ENCODE measurements around the gene EDIL3.
A peak's percentile ranks its signal among the peaks of the same experiment; 100 is the strongest.

Gene EDIL3

DNA sequence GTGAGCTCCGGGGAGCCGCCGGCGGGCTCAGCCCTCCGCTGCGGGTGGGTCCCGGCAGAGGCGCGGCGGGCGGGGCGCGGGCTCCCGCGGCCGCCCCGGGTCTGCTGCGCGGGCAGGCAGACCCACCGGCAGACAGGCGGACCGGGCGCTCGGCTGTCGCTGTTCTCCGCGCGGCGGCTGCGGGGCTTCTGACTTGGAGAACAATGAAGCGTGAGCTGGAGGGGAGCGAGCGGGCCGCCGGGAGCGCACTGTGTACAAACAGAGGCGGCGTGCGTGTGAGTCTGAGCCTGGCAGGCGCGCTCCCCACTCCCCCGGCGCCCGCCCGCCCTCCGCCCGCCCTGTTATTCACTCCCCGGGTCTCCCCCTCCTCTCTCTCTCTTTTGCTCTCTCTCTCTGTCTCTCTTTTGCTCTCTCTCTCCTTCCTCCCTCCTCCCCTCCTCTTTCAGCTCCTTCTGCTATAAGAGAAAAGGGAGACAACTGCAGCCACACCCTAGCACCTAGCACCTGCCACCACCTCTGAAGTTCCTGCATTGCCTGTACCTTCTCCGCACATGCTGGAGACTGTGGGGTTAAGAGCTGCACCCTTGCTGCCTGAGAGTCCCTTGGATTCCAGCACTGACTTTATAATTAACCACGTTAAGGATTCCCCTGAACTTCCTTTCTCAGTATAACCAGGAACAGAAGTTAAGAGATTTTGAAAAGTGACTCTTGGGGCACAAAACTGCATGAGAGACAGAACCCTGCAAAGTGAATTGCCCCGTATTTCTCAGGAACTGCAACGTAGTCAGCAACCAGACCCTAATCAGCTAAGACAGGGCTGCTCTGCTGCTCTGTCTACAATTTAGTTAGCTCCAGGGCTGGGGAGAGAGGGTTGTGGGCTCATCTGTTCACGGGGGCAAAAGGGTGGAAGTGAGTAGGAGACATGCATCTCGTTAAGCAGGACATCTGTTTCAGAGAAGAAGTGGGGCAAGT is at the start of gene EDIL3:
EDIL3 (minus strand) TSS at position 277 of the 972 bp plus-strand sequence. CDS start 506 bp downstream, outside the sequence.
- no peak for DNase-seq (ENCODE audit: low read depth)

DNA sequence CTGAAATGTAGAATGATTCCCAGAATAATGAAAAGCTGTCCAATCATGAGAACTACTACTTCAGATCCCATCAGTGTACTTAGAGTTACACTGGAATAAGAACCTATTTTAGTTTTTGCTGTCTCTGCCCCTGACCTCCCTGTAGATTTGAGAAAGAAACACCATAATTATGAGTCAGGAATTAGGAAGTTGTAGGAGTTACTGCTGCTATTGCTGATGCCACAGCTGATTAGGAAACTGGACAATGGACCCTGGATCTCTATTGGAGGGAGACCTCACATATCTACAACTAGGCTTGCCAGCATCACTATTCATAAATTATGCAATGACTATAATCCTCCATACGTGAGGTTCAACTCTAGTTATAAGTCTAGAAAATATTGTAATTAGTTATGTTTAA is 48.8 kb upstream of the EDIL3 start:
- peak; percentile 66 for DNase-seq (ENCODE audit: low read depth)

DNA sequence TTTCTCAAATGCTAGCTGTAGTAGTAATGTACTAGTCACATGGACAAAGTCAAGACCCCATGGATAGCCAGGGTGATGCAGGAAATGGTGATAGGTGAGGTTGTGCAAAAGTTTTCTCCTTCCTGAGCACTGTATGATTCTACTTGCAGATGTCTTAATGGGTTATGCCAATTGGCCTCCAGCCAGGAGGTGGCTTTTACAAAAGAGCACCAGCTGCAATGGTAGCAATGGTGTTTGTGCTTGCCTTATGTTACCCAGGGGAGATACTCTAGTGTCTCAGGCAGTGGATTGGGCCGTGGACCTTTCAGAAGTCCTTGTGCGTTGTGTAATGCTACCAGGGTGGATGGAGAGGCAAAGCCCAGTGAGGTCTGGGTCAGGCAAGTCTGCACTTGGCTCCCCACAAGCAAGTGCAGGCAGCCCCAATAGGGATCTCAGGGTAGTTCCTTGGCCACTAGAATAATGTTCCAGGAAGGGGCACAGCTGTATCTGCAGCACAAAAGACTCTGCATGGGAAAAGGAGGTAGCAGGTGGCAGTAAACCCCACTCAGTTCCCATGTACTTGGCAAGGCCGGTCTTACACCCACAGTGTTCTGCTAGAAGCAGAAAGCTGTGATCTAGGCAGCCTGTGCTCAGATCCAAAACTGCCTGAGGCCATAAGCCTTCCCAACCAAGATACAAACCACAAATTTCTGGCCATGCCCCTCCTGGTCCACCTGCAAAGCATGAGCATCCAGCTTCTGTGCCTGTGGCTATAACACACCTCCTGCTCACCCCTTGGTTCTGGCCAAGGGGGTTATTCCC is 46.4 kb upstream of the EDIL3 start:
- no peak for DNase-seq (ENCODE audit: low read depth)

DNA sequence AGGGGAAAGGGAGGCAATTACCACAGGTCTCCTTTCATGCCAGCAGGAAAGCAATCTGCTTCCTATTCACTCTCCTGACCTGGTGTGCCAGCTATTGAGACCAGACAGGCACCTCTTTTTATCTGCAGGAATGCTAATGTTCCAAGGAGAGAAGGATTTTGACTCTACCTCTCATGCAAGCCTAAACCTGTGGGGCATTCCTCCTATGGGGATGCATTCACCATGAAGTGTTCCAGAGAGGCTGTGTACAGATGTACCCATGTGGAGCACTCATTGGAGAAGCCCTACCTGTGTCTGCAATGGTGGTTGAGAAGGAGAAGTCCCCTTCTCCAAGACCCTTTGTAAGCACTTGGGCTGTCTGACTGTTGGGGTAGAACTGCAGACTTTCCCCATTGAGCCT is 45.4 kb upstream of the EDIL3 start:
- DNase-seq (ENCODE audit: low read depth), result no peak

GRCh38 chr5:84425365-84425881 is 40.7 kb upstream of the EDIL3 start:
- DNase-seq (ENCODE audit: low read depth), result no peak

DNA sequence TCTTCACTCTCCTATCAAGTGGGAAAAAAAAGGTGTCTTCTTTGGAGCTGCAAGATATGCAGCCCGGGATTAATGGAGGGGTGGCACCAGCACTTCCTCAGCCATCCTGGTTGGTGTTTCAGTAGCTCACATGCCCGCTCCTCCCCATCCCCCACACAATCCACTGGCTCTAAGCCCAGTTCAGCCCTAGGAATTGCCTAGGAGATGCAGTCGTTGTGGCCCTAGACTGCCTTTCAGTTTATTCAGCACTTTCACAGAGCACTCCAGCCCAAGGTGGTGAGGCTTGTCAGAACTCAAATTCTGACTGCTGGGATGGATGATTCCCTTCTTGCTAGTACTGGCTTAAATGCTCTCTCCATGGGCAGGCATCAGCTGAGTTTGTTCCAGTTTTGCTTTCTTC is 35.1 kb upstream of the EDIL3 start:
- DNase-seq (ENCODE audit: low read depth), result no peak

- DNase-seq (ENCODE audit: low read depth), result no peak
Measured at GRCh38 chr5:84411832-84412605, 27.3 kb upstream of the EDIL3 start.

DNA sequence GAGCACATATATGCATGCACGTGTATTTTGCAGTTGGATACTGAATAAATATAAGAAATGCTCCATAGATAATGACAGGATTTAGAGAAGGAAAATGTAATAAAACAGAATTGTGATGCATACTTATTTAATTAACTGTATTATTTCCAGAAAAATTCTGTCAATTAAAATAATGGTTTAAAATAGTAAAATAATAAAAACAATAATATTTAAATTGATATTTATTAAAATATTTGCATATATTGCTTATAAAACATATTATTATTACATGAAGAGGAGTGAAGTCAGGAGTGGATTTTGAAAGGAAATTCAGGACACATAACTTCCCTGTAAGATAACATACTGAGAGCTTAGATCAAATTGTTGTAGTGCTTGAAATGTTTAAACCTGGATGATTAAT is 21.4 kb upstream of the EDIL3 start:
- DNase-seq (ENCODE audit: low read depth), result no peak

DNA sequence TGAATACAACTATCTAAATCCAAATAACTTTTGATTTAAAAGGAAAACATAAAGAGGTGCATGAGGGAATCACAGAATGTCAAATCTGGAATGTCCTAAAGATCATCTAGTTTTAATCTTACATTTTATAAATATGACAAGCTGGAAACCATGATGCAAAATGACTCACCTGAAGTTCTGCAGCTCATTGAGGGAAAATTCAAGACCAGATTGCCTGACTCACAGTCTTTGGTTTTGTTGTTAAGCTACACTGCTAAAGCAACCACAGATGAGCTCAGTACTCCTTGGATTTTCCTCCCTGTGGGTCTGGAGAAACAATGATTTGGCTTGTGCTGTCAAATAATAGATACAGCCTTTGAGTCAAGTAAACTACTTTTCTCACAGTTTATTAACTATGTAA is 19.1 kb upstream of the EDIL3 start:
- DNase-seq (ENCODE audit: low read depth), result peak; percentile 97

DNA sequence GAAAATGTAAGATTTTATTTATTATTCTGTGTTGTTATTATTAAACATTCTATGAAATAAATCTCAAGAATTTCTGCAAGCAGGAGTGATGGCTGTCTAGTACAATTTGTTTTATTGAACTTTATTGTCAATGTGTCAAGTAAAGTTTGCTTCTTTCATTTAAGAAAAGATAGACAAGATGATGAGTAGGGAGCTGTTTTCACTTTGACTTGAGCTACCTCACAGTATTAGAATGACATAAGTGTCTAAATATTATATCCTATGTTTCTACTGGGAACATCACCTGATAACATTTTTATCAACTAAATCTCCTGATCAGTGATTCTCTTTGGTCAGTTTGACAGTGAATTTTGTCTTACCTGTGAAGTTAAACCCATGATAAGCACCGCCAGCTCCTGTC is 12.7 kb upstream of the EDIL3 start:
- no peak for DNase-seq (ENCODE audit: low read depth)

DNA sequence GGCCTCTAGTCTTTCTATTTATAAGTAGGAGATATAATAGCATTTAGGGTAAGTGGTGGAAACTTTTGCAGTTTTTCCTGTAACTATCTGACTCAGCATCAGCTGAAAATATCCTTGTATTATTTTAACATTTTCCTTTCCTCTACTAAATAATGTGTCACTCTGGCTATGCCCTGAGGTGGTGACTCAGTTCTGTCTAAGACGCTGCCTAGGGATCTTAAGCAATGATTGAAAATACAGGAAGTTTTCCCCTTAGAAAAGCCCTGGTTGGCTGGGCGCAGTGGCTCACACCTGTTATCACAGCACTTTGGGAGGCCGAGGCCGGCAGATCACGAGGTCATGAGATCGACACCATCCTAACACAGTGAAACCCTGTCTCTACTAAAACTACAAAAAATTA is 9.3 kb upstream of the EDIL3 start:
- DNase-seq (ENCODE audit: low read depth), result no peak

GRCh38 chr5:84392836-84393235 is 8.2 kb upstream of the EDIL3 start:
- DNase-seq (ENCODE audit: low read depth), result no peak

DNA sequence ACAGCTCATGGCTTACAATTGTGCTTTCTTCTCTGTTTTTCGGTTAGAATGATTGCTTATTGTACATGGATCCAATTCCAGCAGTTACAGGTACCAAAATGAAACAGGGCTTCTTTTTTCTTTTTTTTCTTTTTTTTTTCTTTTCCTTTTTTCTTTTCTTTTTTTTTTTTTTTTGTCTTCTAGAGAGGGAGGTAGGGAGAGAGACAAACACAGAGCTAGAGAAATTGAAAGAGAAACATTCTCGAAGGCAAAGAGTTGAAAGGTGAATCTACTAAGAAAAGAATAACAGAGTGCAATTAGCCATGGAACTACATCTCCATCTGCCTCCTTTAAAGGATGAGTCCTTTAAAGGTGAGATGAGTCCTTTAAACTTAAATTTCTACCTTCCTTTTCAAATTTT is 1.0 kb upstream of the EDIL3 start:
- no peak for DNase-seq (ENCODE audit: low read depth)

GRCh38 chr5:84383816-84384603 is 670 bp downstream of the EDIL3 start:
- no peak for DNase-seq (ENCODE audit: low read depth)

GRCh38 chr5:84383296-84383815 is 1.3 kb downstream of the EDIL3 start:
- no peak for DNase-seq (ENCODE audit: low read depth)

DNA sequence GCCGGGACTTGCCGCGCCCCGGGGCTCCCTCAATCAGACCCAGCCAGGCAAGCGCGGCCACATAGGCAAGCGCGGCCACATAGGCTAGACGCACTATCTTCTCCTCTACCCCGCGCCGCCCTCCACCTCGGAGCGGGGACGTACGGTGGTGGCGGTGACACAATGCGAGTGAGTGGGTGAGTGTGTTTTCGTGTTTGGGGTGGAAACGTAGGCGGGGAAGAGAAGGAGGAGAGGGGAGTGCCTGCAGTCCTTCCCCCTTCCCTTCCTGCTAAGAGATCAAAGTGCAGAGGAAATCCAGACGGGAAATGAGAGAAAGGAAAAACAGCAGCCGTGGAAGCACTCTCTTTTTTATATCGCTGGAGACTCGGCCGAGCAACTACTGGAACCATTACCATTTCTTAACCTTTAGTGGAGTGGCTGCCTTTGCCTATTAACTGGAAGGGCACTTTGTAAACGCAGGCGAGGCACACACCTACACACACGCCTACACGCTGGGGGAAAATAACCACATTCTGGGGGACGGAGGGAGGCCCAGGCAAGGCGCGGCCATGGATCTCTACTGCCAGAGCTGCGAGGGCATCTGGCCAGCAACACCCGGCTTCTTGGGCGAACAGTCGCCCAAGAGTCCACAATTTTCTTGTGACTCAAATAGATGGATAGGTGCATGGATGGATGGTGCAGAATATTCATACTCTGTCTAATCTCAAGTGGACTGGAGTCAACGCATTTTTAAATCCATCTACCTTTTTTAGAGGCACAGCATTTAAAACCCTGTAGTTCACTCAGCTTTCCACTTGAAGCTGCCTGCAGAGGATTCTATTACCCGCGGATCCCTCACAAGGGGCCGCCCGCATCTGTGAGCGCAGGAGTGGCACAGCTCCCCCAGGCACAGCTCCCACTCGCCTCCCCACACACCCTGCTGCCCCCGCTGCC is 2.1 kb downstream of the EDIL3 start:
- no peak for DNase-seq (ENCODE audit: low read depth)

DNA sequence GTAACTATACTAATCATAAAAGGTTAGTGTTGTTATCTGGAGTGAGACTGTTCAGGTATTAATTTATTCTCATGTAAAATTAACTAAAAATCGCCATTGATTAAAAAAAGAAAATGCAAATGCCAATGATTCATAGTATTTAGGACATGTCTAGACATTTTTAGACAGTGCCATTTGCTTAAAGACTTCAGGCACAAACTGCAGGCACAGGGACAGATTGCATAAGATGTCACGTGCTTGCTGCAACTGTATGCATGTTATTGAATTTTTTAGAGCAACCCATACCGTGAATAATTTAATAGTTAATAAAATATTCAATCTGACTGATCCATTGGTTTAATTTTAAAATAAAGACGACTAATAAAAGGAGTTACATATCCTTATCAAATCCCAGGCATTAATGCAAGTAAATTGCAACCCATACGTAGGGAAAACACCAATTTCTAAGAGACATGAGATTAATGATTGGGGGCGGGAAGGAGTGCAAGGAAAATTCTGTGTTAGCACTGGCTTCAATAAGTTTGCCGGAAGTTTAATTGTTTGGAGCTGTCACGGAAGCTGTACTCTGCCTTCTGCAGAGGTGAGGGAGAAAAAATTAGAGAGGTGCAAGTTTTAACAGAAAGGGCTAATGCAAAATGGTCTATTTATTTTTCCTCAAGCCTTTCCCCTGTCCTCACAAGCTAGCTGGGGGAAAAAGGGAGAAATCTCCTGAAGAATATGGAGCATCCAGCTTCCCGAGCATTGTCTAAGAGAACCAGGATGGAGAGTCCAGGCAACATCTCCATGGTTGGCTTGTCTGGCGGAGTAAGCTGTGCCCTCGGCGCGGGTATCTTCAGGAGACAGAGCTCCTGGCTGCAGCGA is 2.9 kb downstream of the EDIL3 start:
- DNase-seq (ENCODE audit: low read depth), result no peak

GRCh38 chr5:84379749-84380148 is 4.9 kb downstream of the EDIL3 start:
- DNase-seq (ENCODE audit: low read depth), result no peak

- DNase-seq (ENCODE audit: low read depth), result no peak
Measured at GRCh38 chr5:84378961-84379360, 5.7 kb downstream of the EDIL3 start.
